Mucosa of rectum (tissue), 2 donors: ENCODE results near the gene ADD2.
"Not testable (repeated sequence)": the region's sequence is repeated elsewhere in the genome, so short reads cannot be mapped to it uniquely, and the experiment has no call there.

Experiments used
- H3K27ac ChIP-seq, 2 donors: one replicate each; pipeline ENCODE4 v1.7.0; 2013; ENCODE audit warnings: inconsistent platforms in 2 of 2, low read depth in 2 of 2, low read length in 2 of 2
- H3K27me3 ChIP-seq, 2 donors: one replicate each; pipeline ENCODE4 v1.7.0; 2013; ENCODE audit warnings: low read length in 2 of 2; ENCODE audit not compliant: control insufficient read depth in 2 of 2, insufficient read depth in 2 of 2
- H3K36me3 ChIP-seq, 2 donors: one replicate each; pipeline ENCODE4 v1.7.0; 2013; ENCODE audit warnings: low read length in 2 of 2; ENCODE audit not compliant: control insufficient read depth in 2 of 2, insufficient read depth in 2 of 2
- H3K4me1 ChIP-seq, 2 donors: one replicate each; pipeline ENCODE4 v1.7.0; 2013; ENCODE audit warnings: low read length in 2 of 2, mild to moderate bottlenecking in 1 of 2; ENCODE audit not compliant: control insufficient read depth in 2 of 2, insufficient read depth in 2 of 2
- H3K4me3 ChIP-seq, 2 donors: one replicate each; pipeline ENCODE4 v1.7.0; 2013; ENCODE audit warnings: low read length in 2 of 2
- H3K9ac ChIP-seq, 2 donors: one replicate each; pipeline ENCODE4 v1.7.0; 2013; ENCODE audit warnings: low read length in 2 of 2, low read depth in 1 of 2, mild to moderate bottlenecking in 1 of 2
- H3K9me3 ChIP-seq, 2 donors: one replicate each; pipeline ENCODE4 v1.7.0; 2013; ENCODE audit warnings: low read length in 2 of 2; ENCODE audit not compliant: control insufficient read depth in 2 of 2
- donor health status: healthy.
- donor health status: Normal muscosa, but diverticular disease.

The ADD2 gene

GRCh38 chr2:70743068-70743467, 24.9 kb downstream of the ADD2 start:
- Histone ChIP-seq H3K36me3 (no peaks in the 10 kb centered on the region), H3K4me1 (no peaks in the 10 kb centered on the region), H3K27ac (no peak overlapping the region), H3K4me3 (no peak overlapping the region), H3K27me3 (peaks cover 0 to 3% of the 10 kb centered on the region in 2 donors), H3K9ac (no peak overlapping the region), H3K9me3 (no peaks in the 10 kb centered on the region)

DNA sequence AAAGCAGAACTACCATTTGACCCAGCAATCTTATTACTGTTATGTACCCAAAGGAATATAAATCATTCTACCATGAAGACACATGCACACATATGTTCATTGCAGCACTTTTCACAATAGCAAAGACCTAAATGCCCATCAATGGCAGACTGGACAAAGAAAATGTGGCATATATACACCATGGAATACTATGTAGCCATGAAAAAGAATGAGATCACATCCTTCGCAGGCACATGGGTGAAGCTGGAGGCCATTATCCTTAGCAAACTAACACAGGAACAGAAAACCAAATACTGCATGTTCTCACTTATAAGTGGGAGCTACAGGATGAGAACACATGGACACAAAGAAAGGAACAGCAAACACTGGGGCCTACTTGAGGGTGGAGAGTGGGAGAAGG, 28.5 kb downstream of the ADD2 start:
- not testable (repeated sequence) for H3K9me3 ChIP-seq, H3K4me3 ChIP-seq, H3K27me3 ChIP-seq, H3K36me3 ChIP-seq, H3K4me1 ChIP-seq, H3K27ac ChIP-seq, H3K9ac ChIP-seq

- Histone ChIP-seq H3K4me1 (no peaks in the 10 kb centered on the region), H3K27ac (no peak overlapping the region), H3K9ac (no peak overlapping the region), H3K36me3 (no peaks in the 10 kb centered on the region), H3K4me3 (no peak overlapping the region), H3K9me3 (no peaks in the 10 kb centered on the region), H3K27me3 (peaks cover 4 to 10% of the 10 kb centered on the region in 2 donors)
These were observed 29.8 kb downstream of the ADD2 start for GRCh38 chr2:70738159-70738558.

DNA sequence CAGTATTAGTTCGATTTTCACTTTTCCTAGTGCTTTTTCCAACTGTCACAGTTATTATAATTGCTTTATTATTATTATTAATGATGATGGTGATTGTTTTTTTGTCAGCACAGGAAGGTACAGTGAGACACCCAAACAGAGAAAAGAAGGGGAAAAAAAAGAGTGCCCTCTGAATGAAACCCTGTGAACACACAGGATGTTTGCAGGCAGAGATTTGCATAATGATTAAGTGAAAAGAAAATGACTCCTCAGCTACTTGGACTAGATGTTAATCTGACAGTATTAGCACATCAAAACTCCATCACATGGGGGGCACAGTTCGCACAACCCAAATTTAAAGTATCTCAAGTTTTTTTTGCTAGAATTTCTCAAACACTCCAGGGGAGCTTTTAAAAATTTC, 32.9 kb downstream of the ADD2 start:
- H3K9ac ChIP-seq, result no peak overlapping the region
- no peaks in the 10 kb centered on the region for H3K36me3 ChIP-seq
- H3K4me3 ChIP-seq, result no peak overlapping the region
- no peak overlapping the region for H3K27ac ChIP-seq
- H3K4me1 ChIP-seq, result no peaks in the 10 kb centered on the region
- peaks cover 4 to 7% of the 10 kb centered on the region in 2 donors for H3K27me3 ChIP-seq
- H3K9me3 ChIP-seq, result no peaks in the 10 kb centered on the region

DNA sequence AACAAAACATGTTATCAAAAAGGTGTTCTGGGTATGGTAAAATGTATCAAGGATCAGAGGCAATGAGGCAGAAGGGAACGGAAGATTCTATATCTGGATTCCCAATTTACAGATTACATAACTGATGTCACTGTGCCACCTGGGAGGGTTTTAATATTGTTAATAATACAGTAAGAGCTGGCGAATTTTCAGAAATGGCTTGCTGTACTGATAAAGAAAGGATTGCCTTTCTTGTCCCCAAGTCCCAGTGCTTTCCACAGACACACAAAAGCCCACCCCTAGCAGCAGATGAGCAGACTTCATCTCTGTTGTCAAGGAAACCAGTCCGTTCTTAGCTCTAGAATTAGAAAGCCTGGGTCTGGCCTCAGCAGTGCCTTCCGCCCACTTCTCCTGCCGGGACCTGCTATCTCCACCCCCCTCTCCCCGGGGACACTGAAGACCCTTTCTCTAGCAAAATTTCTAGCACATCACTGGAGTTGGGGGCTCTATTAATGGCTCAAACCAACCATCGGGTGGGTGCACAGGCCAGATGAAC, 34.3 kb downstream of the ADD2 start:
- H3K36me3 ChIP-seq, result no peaks in the 10 kb centered on the region
- H3K9ac ChIP-seq, result no peak overlapping the region

GRCh38 chr2:70732766-70733645, 35.0 kb downstream of the ADD2 start:
- H3K4me1 ChIP-seq, result no peaks in the 10 kb centered on the region
- no peaks in the 10 kb centered on the region for H3K36me3 ChIP-seq
- H3K9me3 ChIP-seq, result no peaks in the 10 kb centered on the region
- H3K9ac ChIP-seq, result no peak overlapping the region
- no peak overlapping the region for H3K4me3 ChIP-seq
- H3K27me3 ChIP-seq, result peaks cover 4 to 7% of the 10 kb centered on the region in 2 donors
- no peak overlapping the region for H3K27ac ChIP-seq

More for the DNA sequence above, 34.3 kb downstream of the ADD2 start:
- H3K27ac ChIP-seq, result no peak overlapping the region
- no peaks in the 10 kb centered on the region for H3K4me1 ChIP-seq
- peaks cover 4 to 7% of the 10 kb centered on the region in 2 donors for H3K27me3 ChIP-seq
- H3K4me3 ChIP-seq, result no peak overlapping the region
- no peaks in the 10 kb centered on the region for H3K9me3 ChIP-seq

- Histone ChIP-seq H3K9ac (no peak overlapping the region), H3K4me3 (no peak overlapping the region), H3K4me1 (no peaks in the 10 kb centered on the region), H3K27me3 (peaks cover 4 to 7% of the 10 kb centered on the region in 2 donors), H3K36me3 (no peaks in the 10 kb centered on the region), H3K9me3 (no peaks in the 10 kb centered on the region), H3K27ac (no peak overlapping the region)
These were observed 37.3 kb downstream of the ADD2 start for GRCh38 chr2:70730730-70731129.

- Histone ChIP-seq H3K9me3 (no peaks in the 10 kb centered on the region), H3K27ac (no peak overlapping the region), H3K9ac (no peak overlapping the region)
These were observed 38.4 kb downstream of the ADD2 start for GRCh38 chr2:70729647-70730046.

GRCh38 chr2:70728128-70728527, 39.9 kb downstream of the ADD2 start:
- no peak overlapping the region for H3K4me3 ChIP-seq
- H3K9me3 ChIP-seq, result no peaks in the 10 kb centered on the region
- H3K4me1 ChIP-seq, result no peaks in the 10 kb centered on the region
- H3K36me3 ChIP-seq, result no peaks in the 10 kb centered on the region
- no peak overlapping the region for H3K9ac ChIP-seq
- no peak overlapping the region for H3K27ac ChIP-seq
- H3K27me3 ChIP-seq, result no peaks in the 10 kb centered on the region

More at GRCh38 chr2:70729647-70730046, 38.4 kb downstream of the ADD2 start:
- H3K27me3 ChIP-seq, result peaks cover 3 to 4% of the 10 kb centered on the region in 2 donors
- H3K36me3 ChIP-seq, result no peaks in the 10 kb centered on the region
- H3K4me3 ChIP-seq, result no peak overlapping the region
- H3K4me1 ChIP-seq, result no peaks in the 10 kb centered on the region

DNA sequence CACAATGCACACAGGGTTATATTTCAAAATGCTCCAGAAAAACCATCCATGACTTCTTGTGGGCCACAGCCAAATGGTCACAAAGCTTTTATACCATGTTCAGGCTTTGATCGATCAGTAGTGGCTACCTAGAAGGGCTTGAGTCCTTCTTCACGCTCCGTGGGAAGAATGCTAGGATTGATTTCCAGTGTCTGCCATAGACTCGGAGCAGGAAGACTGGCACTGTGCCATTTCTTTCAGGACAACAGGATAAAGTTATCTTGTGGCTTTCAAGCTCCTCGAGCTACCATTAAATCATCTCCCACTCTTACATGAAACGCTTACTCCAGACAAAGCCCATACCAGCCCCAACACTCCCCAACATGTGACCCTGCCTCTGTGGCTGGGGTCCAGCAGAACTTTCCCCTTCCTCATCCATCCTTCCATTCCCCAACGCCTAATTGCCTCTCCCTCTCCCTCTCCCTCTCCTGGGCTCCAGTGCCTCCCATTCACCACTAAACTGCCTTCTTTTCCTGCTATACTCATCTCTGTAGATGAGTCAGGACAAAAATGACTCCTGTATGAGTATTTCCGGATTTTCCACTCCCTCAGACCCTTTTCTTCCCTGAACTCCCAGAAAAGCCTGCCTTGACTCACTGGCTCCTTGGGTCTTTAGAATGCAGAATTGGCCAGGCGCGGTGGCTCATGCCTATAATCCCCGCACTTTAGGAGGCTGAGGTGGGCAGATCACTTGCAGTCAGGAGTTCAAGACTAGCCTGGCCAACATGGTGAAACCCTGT, 40.9 kb downstream of the ADD2 start:
- H3K27ac ChIP-seq, result no peak overlapping the region
- H3K27me3 ChIP-seq, result no peaks in the 10 kb centered on the region
- no peaks in the 10 kb centered on the region for H3K36me3 ChIP-seq
- H3K4me1 ChIP-seq, result no peaks in the 10 kb centered on the region
- H3K4me3 ChIP-seq, result no peak overlapping the region
- no peaks in the 10 kb centered on the region for H3K9me3 ChIP-seq
- no peak overlapping the region for H3K9ac ChIP-seq
